Stomach (tissue), 9 donors: ENCODE results near the gene CHN1. TPM values are rescaled to one million over a fixed set of nuclear protein-coding genes. Genes with fewer than 3 reads are reported as not detected.
A peak's percentile ranks its signal among the peaks of the same experiment; 100 is the strongest.

Experiments used
- DNase-seq, 2 donors: peaks; one replicate each; pipeline versions ENCODE4 v3.0.0 to v3.0.0-alpha.2; 2013 to 2019
- H3K27ac ChIP-seq, 5 donors: fragments of 200-600 bp in 4 of 5; sonication (generic) in 4 of 5; one replicate each; pipeline ENCODE4 v1.5.1; 2013 to 2019; ENCODE audit warnings: mild to moderate bottlenecking in 1 of 5, moderate library complexity in 1 of 5
- H3K27me3 ChIP-seq, 3 donors: fragments of 200-600 bp; sonication (generic); one replicate each; pipeline ENCODE4 v1.5.1; 2017 to 2019; ENCODE audit warnings: mixed run types in 1 of 3
- H3K36me3 ChIP-seq, 4 donors: fragments of 200-600 bp; sonication (generic); 1 replicate in 3 of 4; 2 replicates in 1 of 4; pipeline ENCODE4 v1.5.1; 2016 to 2019
- H3K4me1 ChIP-seq, 4 donors: fragments of 200-600 bp; sonication (generic); one replicate each; pipeline ENCODE4 v1.5.1; 2016 to 2019
- H3K4me3 ChIP-seq, 4 donors: fragments of 200-600 bp; sonication (generic) in 3 of 4; one replicate each; pipeline ENCODE4 v1.5.1; 2016 to 2019; ENCODE audit warnings: mild to moderate bottlenecking in 1 of 4
- H3K9me3 ChIP-seq, 4 donors: fragments of 200-600 bp; sonication (generic); one replicate each; pipeline ENCODE4 v1.5.1; 2016 to 2019
- EP300 ChIP-seq: sonication (generic); formaldehyde crosslinking; IDR thresholded peaks from one replicate; pipeline ENCODE4 v1.6.1; 2017; ENCODE audit warnings: antibody characterized with exemption
- POLR2A ChIP-seq, 4 donors: fragments of 450-650 bp; IDR thresholded peaks; one replicate each; pipeline ENCODE4 v1.6.1; 2016; ENCODE audit warnings: antibody characterized with exemption in 4 of 4, control low read depth in 2 of 4, mild to moderate bottlenecking in 1 of 4, moderate library complexity in 1 of 4
- POLR2AphosphoS5 ChIP-seq, 3 donors: sonication (generic); formaldehyde crosslinking; IDR thresholded peaks; one replicate each; pipeline ENCODE4 v1.6.1; 2016; ENCODE audit warnings: antibody characterized with exemption in 3 of 3
- WGBS, 5 donors: extraction: QIAGEN DNeasy Blood & Tissue Kit in 3 of 5; methylation state at CpG; one replicate each; pipeline versions ENCODE4 v1.1.5 to v1.1.7; 2013 to 2018; 5-methylcytosine and 5-hydroxymethylcytosine counted together
- intact Hi-C: fragments of 100-400 bp; cut with DNase I; formaldehyde crosslinking; loops from one replicate; pipeline ENCODE4 v1.15.1; 2023; ENCODE audit warnings: low total_unique reads
- polyA plus RNA-seq, 3 donors: library from polyadenylated mRNA; stranded (reverse); fragments of 200-250 nt; gene quantifications; one replicate each; pipeline ENCODE4 v1.2.3, GENCODE V29; 2013
- small RNA-seq, 4 donors: library from RNA; depleted of rRNA; stranded (forward); fragments of <200 nt; gene quantifications; one replicate each; pipeline ENCODE3, GENCODE V24; 2016
- total RNA-seq, 5 donors: library from RNA; depleted of rRNA; stranded (reverse); fragments of >200 nt; gene quantifications; one replicate each; pipeline versions ENCODE4 v1.1.0 to v1.2.3, GENCODE V29; 2014 to 2016
- TF ChIP-seq, protein P1 (sequence below), 7 experiments: fragments of 450-650 bp in 4 of 7; fragments of 200-600 bp in 3 of 7; sonication (generic) in 3 of 7; IDR thresholded peaks; one replicate each; pipeline ENCODE4 v1.5.1; 2016 to 2019; ENCODE audit warnings: antibody characterized with exemption in 7 of 7, control low read depth in 2 of 7, mild to moderate bottlenecking in 1 of 7
- donor health status: healthy with polysubstance abuse.
- donor health status: Bipolar disorder and iron deficiency.
- donor health status: healthy.

CHN1 gene
- total and polyA plus RNA-seq, 8 donors: 2.3 to 50.9 (median 12.2) TPM; not detected in 1

DNA sequence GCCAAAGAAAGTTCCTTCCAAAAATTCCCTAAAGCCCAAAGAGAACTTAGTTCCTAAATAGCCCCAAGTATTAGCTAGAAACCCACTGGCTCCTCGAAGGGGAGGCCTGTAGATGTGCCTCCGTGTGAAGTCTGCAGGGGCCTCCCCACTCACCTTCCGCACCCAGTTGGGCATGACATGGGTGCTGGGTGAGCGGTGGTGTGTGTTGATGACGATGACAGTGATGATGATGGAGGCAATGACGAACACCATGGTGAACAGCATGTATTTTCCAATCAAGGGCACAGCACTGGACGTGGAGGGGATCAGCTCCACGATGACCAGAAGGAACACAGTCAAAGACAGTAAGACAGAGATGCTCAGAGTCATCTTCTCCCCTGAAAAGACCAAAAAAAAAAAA lies 255.4 kb downstream of the CHN1 start:
- Histone ChIP-seq H3K36me3 (no peaks in the 10 kb centered on the region), H3K27ac (no peak overlapping the region), H3K4me3 (no peak overlapping the region), H3K9me3 (no peaks in the 10 kb centered on the region), H3K27me3 (no peaks in the 10 kb centered on the region), H3K4me1 (no peaks in the 10 kb centered on the region)
- WGBS, 5 donors: 85 to 93% (median 88%) methylated on average over 8 of the region's 8 CpGs
- no peak for DNase-seq
- intact Hi-C loops: no loop called here
- no peak for TF ChIP-seq EP300
- TF ChIP-seq POLR2A (IDR thresholded peaks at IDR 0.05): no peak
- TF ChIP-seq POLR2AphosphoS5 (IDR thresholded peaks at IDR 0.05): no peak
- TF ChIP-seq, protein P1, sequence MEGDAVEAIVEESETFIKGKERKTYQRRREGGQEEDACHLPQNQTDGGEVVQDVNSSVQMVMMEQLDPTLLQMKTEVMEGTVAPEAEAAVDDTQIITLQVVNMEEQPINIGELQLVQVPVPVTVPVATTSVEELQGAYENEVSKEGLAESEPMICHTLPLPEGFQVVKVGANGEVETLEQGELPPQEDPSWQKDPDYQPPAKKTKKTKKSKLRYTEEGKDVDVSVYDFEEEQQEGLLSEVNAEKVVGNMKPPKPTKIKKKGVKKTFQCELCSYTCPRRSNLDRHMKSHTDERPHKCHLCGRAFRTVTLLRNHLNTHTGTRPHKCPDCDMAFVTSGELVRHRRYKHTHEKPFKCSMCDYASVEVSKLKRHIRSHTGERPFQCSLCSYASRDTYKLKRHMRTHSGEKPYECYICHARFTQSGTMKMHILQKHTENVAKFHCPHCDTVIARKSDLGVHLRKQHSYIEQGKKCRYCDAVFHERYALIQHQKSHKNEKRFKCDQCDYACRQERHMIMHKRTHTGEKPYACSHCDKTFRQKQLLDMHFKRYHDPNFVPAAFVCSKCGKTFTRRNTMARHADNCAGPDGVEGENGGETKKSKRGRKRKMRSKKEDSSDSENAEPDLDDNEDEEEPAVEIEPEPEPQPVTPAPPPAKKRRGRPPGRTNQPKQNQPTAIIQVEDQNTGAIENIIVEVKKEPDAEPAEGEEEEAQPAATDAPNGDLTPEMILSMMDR (IDR thresholded peaks at IDR 0.05): no peak

DNA sequence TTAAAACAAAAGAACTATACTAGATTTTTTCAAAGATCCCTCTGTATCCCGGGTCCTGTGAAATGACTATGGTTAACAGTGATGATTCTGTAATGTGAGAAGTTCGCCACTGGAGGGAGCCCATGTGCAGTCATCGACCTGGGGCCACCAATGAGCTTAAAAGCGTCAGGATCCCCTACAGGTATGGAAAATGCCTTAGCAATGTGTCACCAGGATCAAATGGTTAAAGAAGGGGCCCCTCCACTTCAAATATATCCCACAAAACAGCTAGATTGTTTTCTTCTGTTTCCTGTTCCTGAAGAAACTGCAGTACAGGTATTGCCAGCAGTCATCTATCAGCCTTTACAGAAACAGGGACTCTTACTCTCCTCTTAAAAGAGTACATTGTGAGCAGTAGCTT lies 256.2 kb downstream of the CHN1 start:
- Histone ChIP-seq H3K4me1 (no peaks in the 10 kb centered on the region), H3K9me3 (no peaks in the 10 kb centered on the region), H3K4me3 (no peak overlapping the region), H3K36me3 (no peaks in the 10 kb centered on the region), H3K27me3 (no peaks in the 10 kb centered on the region), H3K27ac (no peak overlapping the region)
- TF ChIP-seq POLR2A (IDR thresholded peaks at IDR 0.05): no peak
- TF ChIP-seq, protein P1 (IDR thresholded peaks at IDR 0.05): peak in 5 of 7 experiments; percentile 10 to 70 (median 66)
- intact Hi-C loops: no loop called here
- DNase-seq: peak; percentile 63 to 85
- 0 to 6% (median 1%) methylated on average over 4 of the region's 4 CpGs for WGBS, 5 donors

Small RNA genes within 50 kb of the gene (small RNA-seq; reads per million reads assigned to genes)
- gene RNU6-1290P: 0 reads per million in 4 donors
- gene RNU6-763P: 0 reads per million in 4 donors

Other genes with a start within 250 kb of the CHN1 start
- gene CHRNA1, start 240.9 kb downstream of the CHN1 start, total RNA-seq: not detected
- gene CHRNA1, start 240.9 kb downstream of the CHN1 start, polyA plus RNA-seq: under 1 TPM in 1 of 3 donors, not detected in 2; 0.46 TPM
- gene ATF2, start 162.8 kb upstream of the CHN1 start, total RNA-seq: 10 to 100 TPM in 4 of 5 donors, 1 to 10 TPM in 1; 6.7 to 74.1 (median 44.9) TPM
- 10 to 100 TPM; 12.4 to 16.3 (median 12.9) TPM for gene ATF2, start 162.8 kb upstream of the CHN1 start, polyA plus RNA-seq
- 100 to 1,000 TPM in 2 of 5 donors, 10 to 100 TPM in 3; 39.4 to 165 (median 99.2) TPM for gene ATP5MC3, start 176.3 kb upstream of the CHN1 start, total RNA-seq
- gene ATP5MC3, start 176.3 kb upstream of the CHN1 start, polyA plus RNA-seq: 100 to 1,000 TPM; 309 to 383 (median 377) TPM